Measurements from ENCODE around the gene PHLDB1. TPM values are rescaled to one million over a fixed set of nuclear protein-coding genes. Genes with fewer than 3 reads are reported as not detected.

Gene PHLDB1
- total and polyA plus RNA-seq, 2 of the 8 experiments (the other 6 are each of a cell fraction or from before 2014, with no cell fraction given), result 53.9 to 74.8 TPM

DNA sequence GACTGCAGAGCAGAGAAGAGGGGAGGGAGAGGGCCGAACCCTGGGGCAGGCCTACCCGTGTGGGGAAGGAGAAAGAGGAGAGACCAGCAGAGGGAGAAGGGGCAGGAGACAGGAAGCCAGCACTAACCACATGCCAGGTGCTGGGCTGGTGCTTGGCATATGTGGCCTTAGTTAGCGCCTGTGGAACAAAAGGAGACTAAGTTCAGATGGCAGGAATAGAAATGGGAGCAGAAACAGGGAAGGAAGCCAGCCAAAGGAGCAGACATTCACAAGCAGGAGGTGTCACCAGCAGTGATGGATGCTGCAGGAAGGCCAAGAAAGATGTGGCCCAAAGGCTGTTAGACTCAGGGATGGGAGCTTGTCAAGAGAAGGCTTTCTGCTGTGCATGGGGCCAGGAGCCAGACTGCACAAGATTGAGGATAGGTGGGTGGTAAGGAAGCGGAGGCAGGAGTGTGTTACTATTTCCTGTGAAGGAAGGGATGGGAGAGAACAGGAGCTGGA, 45.3 kb downstream of the PHLDB1 start:
- Histone ChIP-seq H3K36me3 (ENCODE audit: control insufficient read depth in 2 of 4, insufficient read depth in 4 of 4, low read length in 3 of 4) (peaks cover 18 to 54% (median 35%) of the 10 kb centered on the region in 4 experiments; a peak in 7 of 8 replicates), H2AFZ (ENCODE audit: low read length) (no peak overlapping the region), H3K4me1 (replicated peaks in 1 of 4; ENCODE audit: control insufficient read depth in 3 of 4, insufficient read depth in 4 of 4, low read length in 3 of 4) (no peaks in the 10 kb centered on the region), H4K8ac (ENCODE audit: extremely low read depth, insufficient read depth, low read length) (no peak overlapping the region), H3K27me3 (replicated peaks in 1 of 4; ENCODE audit: control insufficient read depth in 3 of 4, extremely low read depth in 1 of 4, insufficient read depth in 3 of 4, low read length in 3 of 4) (no peaks in the 10 kb centered on the region), H2AK5ac (ENCODE audit: low read depth, low read length) (no peak overlapping the region), H3K18ac (ENCODE audit: extremely low read depth, low read length) (no peak overlapping the region), H2BK15ac (ENCODE audit: low read length) (no peak overlapping the region), H3K14ac (ENCODE audit: insufficient read length) (no peak overlapping the region), H3K4me3 (ENCODE audit: extremely low read depth in 1 of 4, insufficient read depth in 2 of 4, low read depth in 3 of 4, low read length in 4 of 4) (no peak overlapping the region), H2BK20ac (ENCODE audit: low read length) (no peak overlapping the region), H2BK12ac (ENCODE audit: low read depth, low read length) (no peak overlapping the region), H3K4me2 (ENCODE audit: insufficient read depth in 1 of 2, low read depth in 2 of 2, low read length in 2 of 2) (no peak overlapping the region), H3K79me2 (ENCODE audit: control insufficient read depth in 1 of 2, insufficient read depth in 2 of 2, low read length in 2 of 2) (no peaks in the 10 kb centered on the region), H4K5ac (ENCODE audit: insufficient read length, low read depth, low read length) (no peak overlapping the region), H3K79me1 (ENCODE audit: low read depth, low read length) (no peaks in the 10 kb centered on the region; the same call in 1 of the 2 replicates), H3K9me3 (ENCODE audit: insufficient read depth in 2 of 2, low read depth in 1 of 2, low read length in 1 of 2) (no peaks in the 10 kb centered on the region), H3K9ac (replicated peaks in 1 of 4; ENCODE audit: extremely low read depth in 1 of 4, low read depth in 3 of 4, low read length in 3 of 4) (no peak overlapping the region), H3K23ac (ENCODE audit: insufficient read length) (no peak overlapping the region), H4K20me1 (replicated peaks in 1 of 2; ENCODE audit: control insufficient read depth in 1 of 2, insufficient read depth in 2 of 2, low read length in 2 of 2) (peaks cover 2 to 7% of the 10 kb centered on the region in 2 experiments), H3K56ac (replicated peaks; ENCODE audit: insufficient read length, low read depth, low read length) (no peak overlapping the region), H2BK120ac (replicated peaks; ENCODE audit: low read depth, low read length) (no peak overlapping the region), H4K91ac (replicated peaks; ENCODE audit: insufficient read length, low read length) (no peak overlapping the region), H3K23me2 (ENCODE audit: low read depth, low read length) (no peaks in the 10 kb centered on the region), H3K4ac (replicated peaks; ENCODE audit: insufficient read length, low read depth, low read length) (no peak overlapping the region), H2BK5ac (ENCODE audit: low read depth, low read length) (no peak overlapping the region), H3K27ac (ENCODE audit: low read depth, low read length) (no peak overlapping the region)
- FAIRE-seq (no peak), DNase-seq (ENCODE audit: low read depth in 1 of 2, low spot score in 2 of 2) (no peak)
- WGBS, 2 experiments (ENCODE audit: extremely low coverage in 1 of 2, insufficient coverage in 1 of 2, insufficient read length in 1 of 2, insufficient replicate concordance in 2 of 2, low coverage in 1 of 2, low lambda C conversion rate in 2 of 2, missing lambda C conversion rate in 1 of 2), result 92% methylated on average over 4 of the region's 4 CpGs; no CpG with 5 or more reads in 1 of the 2 experiments
- ChIA-PET CTCF (ENCODE audit: partially characterized antibody) (interaction anchor here (0.9 to 2.5 kb wide), 6 partner anchors 10 to 57 kb away, joined by 3 to 9 read pairs (median 4); no protein-coding TSS in a partner anchor), POLR2A (ENCODE audit: partially characterized antibody) (interaction anchor here (1.4 to 16.1 kb wide), 2 partner anchors 12 to 49 kb away, joined by 3 to 271 read pairs; no protein-coding TSS in a partner anchor)
- TF ChIP-seq POLR2A (IDR thresholded peaks at IDR 0.05; ENCODE audit: control extremely low read depth in 1 of 2, low read depth in 2 of 2, low read length in 2 of 2), result no peak
- no peak for TF ChIP-seq NANOG (IDR thresholded peaks at IDR 0.05; ENCODE audit: insufficient read depth, low read depth, low read length, poor library complexity, severe bottlenecking)
- TF ChIP-seq EGR1 (IDR thresholded peaks at IDR 0.05; ENCODE audit: borderline replicate concordance, low read depth, low read length), result no peak
- no peak for TF ChIP-seq TAF1 (IDR thresholded peaks at IDR 0.05; ENCODE audit: low read depth, low read length)
- no peak for TF ChIP-seq SIN3A (conservative IDR thresholded peaks at IDR 0.05 in 1 of 2, IDR thresholded peaks at IDR 0.05 in 1 of 2; ENCODE audit: low read depth in 1 of 2, low read length in 2 of 2)
- TF ChIP-seq PHF8 (conservative IDR thresholded peaks at IDR 0.05; ENCODE audit: low read depth, low read length), result no peak

All from H1 (cell line).